Measurements from ENCODE around the gene ANO3.
"Not testable (repeated sequence)": the region's sequence is repeated elsewhere in the genome, so short reads cannot be mapped to it uniquely, and the experiment has no call there.

The ANO3 gene

DNA sequence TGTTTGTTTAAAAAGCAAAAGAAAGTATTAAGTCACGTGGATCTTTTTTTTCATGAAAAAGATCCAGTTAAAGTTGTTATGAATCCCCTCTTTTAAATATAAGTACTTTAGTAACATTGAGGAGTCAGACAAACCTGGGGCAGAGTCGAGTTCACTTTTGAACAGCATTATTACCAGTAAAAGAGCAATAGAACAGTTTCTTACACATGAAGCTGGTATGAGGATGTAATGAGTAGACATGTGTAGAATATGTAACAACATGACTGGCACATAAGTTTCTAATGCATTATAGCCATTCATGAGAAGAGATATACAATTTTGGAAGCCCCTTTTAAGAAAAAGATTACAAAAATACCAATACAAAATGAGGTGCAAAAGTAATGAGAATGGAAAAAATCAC lies 247.8 kb downstream of the ANO3 start:
- no peak for DNase-seq

- DNase-seq: no peak
Measured at GRCh38 chr11:26580929-26581328, 249.0 kb downstream of the ANO3 start.

DNA sequence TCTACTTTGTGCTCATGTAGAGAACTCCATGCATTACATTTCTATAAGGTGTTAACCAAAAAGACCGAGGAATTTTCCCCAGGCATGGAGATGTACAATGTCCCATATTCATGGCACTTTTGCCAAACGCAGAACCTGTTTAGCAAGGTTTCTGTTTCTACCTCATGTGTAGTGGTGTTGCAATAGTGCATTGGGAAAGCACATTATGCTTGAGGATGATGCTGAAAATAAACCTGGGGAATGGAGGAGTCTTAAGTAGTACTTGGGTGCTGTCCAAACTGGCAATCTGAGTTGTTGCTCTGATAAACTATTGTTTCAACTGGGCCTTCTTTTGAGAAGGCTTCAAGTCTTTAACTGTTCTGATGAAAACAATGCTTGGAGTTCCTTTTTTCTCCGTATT lies 251.6 kb downstream of the ANO3 start:
- DNase-seq: no peak

DNA sequence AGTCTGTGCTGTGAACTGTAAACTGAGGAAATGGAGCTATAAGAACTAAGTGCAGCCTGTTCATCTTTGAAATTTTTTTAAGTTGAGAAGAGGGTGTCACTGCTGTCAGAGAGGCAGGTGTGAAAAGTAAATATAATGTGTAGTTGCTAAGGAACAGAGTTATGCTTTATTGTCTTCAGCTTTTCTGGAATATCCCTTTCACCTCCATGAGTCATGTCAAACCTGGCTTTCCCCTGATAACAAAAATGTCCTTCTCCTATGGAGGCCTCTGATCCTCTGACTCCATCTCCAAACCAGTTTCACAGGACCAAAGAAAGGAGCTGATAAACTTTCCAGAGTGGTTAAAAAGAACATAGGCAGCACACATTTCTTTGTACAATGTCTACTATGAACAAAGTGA lies 252.9 kb downstream of the ANO3 start:
- DNase-seq: no peak

DNA sequence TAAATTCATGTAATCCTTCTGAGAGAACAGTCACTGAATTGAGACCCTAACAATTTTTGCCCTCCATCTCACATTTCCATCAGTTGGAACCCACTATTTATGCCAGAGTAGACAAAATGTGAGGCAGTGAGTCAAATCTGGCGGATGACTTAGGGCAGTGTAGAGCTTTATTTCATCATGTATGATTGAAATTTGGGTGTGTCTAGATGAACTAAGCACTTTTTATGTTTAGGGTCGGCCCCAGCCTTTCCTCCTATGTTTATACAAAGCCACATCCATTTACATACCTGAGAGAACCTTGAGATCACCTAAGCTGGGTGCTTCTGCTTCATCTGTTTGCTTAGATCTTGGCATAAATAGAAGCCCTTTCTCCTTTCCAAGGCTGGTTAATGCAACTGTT lies 255.1 kb downstream of the ANO3 start:
- no peak for DNase-seq

GRCh38 chr11:26593691-26594090 lies 261.8 kb downstream of the ANO3 start:
- no peak for DNase-seq

- not testable (repeated sequence) for DNase-seq
Measured at GRCh38 chr11:26595207-26595865, 263.4 kb downstream of the ANO3 start.

DNA sequence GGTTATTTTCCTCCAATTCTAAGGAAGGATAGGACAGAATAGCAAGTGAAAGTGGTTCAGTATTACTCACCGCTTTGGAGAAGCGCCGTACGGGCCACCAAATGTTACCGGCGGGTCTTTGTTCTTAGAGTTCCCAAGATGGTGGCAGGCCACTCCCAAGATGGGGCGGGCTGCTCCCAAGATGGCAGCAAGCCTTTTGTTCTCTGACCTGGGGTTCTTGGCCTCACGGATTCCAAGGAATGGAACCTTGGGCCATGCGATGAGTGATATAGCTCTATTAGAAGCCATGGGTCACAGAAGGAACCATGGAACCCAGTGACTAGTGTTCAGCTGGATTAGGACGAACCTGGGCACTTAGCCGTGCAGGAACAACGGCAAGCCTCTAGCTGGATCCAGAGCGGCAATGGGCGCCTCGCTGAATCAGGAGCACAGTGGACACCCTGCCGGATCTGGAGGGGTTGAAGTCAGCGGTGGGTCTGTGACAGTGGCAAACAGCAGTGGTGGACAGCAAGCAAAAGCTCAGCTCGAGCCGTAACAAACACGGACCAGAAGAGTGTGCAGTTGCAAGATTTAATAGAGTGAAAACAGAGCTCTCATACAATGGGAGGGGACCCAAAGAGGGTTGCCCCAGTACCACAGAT lies 265.2 kb downstream of the ANO3 start:
- DNase-seq: not testable (repeated sequence)

DNA sequence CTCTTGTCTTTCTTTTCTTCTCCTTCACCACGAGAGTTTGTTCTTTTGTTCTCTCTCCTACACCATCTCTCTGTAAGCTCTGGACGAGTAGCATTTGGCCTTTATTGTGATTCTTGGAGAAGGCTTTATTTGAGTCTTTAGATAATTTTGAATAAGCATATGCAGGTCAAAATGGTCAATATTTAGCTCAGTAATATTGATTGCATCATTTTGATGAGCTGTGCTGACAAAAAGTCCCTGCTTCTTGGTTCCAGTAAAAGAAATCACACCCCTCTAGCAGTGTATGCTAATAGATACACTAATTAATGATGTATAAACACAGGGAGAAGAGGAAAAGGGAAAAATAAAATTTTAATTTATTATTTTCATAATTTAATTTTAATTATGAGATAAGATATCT lies 266.0 kb downstream of the ANO3 start:
- no peak for DNase-seq

DNA sequence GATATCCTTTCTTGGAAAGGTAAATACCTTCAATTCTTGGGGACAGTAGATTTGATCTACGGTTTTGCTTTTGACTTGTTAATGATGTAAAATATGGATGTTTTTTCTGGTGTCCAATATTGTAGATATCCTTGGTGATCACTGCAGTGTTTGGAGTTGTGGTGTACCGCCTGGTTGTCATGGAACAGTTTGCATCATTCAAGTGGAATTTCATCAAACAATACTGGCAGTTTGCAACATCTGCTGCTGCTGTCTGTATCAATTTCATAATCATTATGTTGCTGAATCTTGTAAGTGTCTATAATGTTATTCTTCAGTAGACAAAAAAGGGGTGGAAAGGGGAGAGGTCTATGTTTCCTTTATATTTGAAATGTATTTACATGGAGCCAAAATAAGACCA lies 267.5 kb downstream of the ANO3 start:
- DNase-seq: no peak

DNA sequence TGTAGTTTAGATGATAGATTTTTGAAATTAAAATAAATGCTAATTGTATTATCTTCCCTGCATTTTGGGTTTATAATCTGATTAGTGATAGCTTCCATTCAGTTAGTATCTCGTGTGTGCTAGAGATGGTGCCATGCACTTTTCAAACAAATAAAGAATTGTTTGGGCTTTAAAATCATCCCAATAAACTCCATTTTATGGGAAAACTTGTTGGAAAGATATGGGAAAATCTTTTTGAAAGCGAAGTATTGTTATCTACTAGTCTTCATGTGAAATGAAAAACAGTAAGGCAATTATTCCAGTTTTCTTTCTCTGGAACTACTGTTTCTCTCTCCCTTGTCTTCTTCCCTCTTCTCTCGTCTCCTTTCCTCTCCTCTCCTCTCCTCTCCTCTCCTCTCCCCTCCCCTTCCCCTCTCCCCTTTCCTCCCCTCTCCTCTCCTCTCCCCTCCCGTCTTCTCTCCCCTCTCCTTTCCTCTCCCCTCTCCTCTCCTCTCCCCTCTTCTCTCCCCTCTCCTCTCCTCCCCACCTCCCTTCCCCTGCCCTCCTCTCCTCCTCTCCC lies 268.0 kb downstream of the ANO3 start:
- no peak for DNase-seq

GRCh38 chr11:26607725-26608506 lies 276.0 kb downstream of the ANO3 start:
- no peak for DNase-seq

DNA sequence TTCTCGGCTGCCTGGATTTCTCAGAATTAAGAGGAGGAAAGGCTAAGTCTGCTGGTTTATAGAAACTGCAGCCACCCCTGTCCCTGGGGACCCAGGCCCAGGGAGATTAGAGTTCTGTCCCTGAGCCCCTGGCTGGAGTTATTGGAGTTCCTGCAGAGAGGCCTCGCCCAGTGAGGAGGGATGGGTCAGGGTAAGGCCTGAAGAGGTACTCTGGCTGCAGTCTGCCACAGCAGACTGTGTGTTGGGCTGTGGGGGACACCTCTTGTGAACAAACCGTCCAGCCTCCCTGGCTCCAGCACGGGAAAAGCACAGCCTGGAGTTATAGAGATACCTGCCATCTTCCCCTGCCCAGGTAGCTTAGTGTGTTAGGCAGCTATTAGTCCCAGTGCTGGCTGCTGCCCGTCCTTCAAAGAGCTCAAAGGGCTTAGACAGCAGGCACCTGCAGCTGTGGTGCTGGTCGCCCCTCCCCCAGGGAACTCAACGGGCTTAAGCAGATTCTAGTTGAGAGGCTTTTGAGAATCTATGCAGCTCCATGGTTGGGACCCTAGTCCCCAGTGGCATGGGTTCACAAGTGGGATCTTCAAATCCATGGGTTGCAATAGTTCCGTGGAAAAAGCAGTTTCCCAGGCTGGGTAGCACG lies 276.7 kb downstream of the ANO3 start:
- no peak for DNase-seq

DNA sequence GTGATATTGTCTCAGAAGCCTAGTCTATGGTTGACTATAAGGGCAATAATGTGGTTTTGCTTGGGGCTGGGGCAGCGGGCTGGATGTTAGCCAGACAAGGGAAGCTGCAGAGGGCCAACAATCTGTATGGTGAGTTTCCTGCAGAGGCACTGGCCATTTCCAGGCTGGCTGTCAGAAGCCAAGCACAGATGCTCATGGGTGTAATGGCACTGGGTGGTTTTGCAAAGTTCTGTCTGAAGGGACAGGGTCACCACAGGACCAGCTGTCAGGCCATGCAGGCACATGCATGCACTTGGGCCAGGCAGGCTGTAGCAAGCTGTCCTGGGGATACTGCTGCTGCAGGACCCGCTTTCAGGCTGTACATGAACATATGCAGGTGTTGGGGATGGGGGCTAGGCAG lies 281.8 kb downstream of the ANO3 start:
- no peak for DNase-seq

GRCh38 chr11:26618441-26618840 lies 286.5 kb downstream of the ANO3 start:
- DNase-seq: no peak

DNA sequence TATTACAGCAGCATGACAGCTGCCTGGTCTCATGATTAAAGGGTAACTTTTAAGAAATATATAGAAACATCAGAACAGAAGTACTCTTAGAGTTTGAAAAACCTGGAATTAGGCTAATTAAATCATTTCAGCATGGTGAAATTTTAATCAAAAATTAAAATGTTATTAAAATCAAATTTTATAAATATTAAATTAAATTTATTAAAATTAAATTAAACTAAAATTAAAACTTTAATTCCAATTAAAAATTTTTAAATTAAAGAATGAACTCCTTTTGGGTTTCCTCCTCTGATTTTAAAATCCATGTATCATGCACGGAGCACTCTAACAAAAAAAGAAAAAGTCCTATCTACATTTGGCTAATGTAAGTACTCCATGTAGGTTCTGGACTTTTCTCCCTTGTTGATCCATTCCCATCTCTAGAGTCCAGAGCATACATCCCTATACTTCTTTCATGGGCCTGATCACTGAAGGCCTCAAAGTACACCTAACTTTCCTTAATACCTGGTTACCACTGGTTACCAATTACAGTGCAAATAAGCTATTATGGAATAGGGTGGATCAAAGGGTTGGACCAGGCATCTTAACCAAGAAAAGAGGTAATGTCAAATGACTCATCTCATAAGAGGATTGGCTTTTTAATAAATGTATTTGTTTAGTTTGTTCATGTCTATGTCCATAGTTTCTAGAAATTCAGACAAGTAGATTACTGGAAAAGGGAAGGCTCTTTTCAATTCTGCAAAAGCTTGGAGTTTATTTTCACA lies 288.5 kb downstream of the ANO3 start:
- no peak for DNase-seq

- DNase-seq: no peak
Measured at GRCh38 chr11:26621132-26621531, 289.2 kb downstream of the ANO3 start.

DNA sequence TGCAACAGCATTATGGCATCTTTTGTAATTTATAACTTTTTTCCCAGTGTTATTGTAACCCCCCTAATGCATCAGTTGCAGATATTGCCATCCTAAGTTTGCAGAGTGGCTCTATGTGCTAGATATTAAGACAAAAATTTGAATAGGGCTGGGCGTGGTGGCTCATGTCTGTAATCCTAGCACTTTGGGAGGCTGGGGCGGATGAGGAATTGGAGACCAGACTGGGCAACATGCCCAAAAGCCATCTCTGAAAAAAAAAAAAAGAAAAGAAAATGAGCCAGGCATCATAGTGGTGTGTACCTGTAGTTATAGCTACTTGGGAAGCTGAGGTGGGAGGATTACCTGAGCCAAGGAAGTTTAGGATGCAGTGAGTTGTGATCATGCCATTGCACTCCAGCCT lies 290.3 kb downstream of the ANO3 start:
- DNase-seq: no peak

DNA sequence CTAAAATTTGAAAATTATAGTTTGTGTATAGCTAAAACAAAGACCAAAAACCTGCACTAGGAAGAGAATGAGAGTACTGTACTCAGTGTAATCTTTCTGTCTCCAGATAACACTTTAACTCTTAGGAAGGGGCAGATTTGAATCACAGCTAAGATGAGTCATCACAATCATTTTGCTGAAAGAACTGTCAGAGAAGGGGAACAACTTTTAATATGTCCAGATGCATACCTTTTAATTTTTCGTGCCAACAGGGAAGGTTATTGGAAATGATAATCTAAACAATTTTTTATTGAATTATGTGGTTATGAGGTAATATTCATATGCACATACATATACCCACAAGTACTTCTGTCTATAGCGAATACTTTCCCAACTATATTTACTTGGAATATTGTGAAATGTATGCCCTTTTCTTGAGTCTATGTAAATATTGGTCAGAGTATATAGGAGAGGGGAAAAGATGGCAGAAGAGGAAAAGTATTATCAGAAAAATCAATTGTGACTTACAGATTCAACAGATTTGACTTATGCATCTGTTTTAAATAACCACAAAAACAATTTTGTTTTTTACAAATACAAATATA lies 291.2 kb downstream of the ANO3 start:
- DNase-seq: no peak

GRCh38 chr11:26626346-26626745 lies 294.4 kb downstream of the ANO3 start:
- no peak for DNase-seq

- no peak for DNase-seq
Measured at GRCh38 chr11:26632691-26633159, 300.8 kb downstream of the ANO3 start.

- not testable (repeated sequence) for DNase-seq
Measured at GRCh38 chr11:26643314-26643713, 311.4 kb downstream of the ANO3 start.
